Measurements from ENCODE around the gene P2RY11. TPM values are rescaled to one million over a fixed set of nuclear protein-coding genes. Genes with fewer than 3 reads are reported as not detected.
A peak's percentile ranks its signal among the peaks of the same experiment; 100 is the strongest.

The P2RY11 gene
- total RNA-seq, 2 experiments from 2014 or later: 28.4 to 29.6 TPM

DNA sequence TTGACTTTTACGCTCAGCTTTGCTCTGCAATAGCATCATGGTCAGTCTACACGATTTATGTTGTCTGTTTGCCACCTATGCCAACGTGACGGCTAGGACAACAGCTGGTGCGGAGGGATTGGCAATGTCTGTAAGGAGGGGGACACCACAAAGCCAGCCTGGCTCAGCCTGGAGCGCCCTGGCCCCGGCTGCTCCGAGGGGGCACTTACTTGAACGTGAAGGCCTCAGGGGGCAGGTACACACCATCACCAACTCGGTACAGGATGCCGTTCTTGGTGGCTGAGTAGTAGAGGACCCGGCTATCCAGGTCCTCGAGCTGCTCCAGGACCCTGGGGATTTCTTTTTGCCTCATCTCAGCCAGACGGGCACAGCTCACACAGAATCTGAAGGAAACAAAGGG is 34.6 kb downstream of the P2RY11 start:
- H3K9me3 Mint-ChIP-seq: no peaks in the 10 kb centered on the region
- H3K4me1 Mint-ChIP-seq (ENCODE audit: low read depth): peaks cover 44% of the 10 kb centered on the region
- H3K27ac Mint-ChIP-seq: peak overlapping the region; percentile 10
- no peak overlapping the region for H3K4me3 Mint-ChIP-seq
- H3K36me3 Mint-ChIP-seq: peaks cover 68% of the 10 kb centered on the region
- no peaks in the 10 kb centered on the region for H3K27me3 Mint-ChIP-seq
- no peak for DNase-seq
- intact Hi-C loops (cut with micrococcal nuclease): no loop called here
- POLR2A ChIA-PET: no interaction called here
- CTCF ChIA-PET: interaction anchor here (2.1 kb wide), 1 partner anchor 104 kb away, joined by 7 read pairs; no protein-coding TSS in a partner anchor

- DNase-seq: no peak
- no peaks in the 10 kb centered on the region for H3K27me3 Mint-ChIP-seq
- ChIA-PET POLR2A (interaction anchor here (0.7 kb wide), 1 partner anchor 14 kb away, joined by 3 read pairs; no protein-coding TSS in a partner anchor), CTCF (no interaction called here)
- H3K36me3 Mint-ChIP-seq: peaks cover 72% of the 10 kb centered on the region
- no peak overlapping the region for H3K4me3 Mint-ChIP-seq
- intact Hi-C loops (cut with micrococcal nuclease): no loop called here
- peaks cover 15% of the 10 kb centered on the region for H3K4me1 Mint-ChIP-seq (ENCODE audit: low read depth)
- no peaks in the 10 kb centered on the region for H3K9me3 Mint-ChIP-seq
- no peak overlapping the region for H3K27ac Mint-ChIP-seq
Measured at GRCh38 chr19:10149427-10149826, 37.9 kb downstream of the P2RY11 start.

DNA sequence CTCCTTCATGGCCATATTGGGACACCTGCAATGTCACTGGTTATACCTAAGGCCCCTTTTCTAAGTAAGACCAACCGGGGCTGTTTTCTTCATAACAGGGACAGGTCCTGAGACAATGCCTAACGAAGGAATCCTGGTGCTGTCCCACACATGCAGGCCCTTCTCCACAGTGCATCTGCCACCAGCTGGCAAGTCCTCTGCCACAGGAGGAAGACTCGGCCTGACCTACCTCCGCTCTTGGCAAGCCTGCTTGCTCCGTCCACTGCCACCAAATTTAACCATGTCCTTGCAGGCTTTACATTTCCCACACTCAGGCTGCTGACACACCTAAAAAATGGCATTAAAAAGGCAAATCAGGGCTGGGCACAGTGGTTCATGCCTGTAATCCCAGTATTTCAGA is 40.0 kb downstream of the P2RY11 start:
- CTCF ChIA-PET: no interaction called here
- H3K27ac Mint-ChIP-seq: no peak overlapping the region

DNA sequence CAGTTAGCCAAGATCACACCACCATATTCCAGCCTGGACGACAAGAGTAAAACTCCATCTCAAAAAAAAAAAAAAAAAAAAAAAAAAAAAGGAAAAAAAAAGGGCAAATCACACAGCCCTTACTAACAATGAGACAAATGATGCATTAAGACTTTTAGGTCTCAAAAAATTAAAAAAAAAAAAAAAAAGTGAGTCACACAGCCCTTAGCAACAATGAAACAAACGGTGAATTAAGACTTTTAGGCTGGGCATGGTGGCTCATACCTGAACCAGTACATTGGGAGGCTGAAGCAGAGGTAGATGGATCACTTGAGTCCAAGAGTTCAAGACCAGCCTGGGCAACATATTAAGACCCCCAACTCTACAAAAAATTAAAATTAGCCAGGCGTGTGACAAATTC is 40.6 kb downstream of the P2RY11 start:
- ChIA-PET POLR2A (no interaction called here), CTCF (no interaction called here)
- H3K9me3 Mint-ChIP-seq: no peaks in the 10 kb centered on the region
- peaks cover 69% of the 10 kb centered on the region for H3K36me3 Mint-ChIP-seq
- no peaks in the 10 kb centered on the region for H3K4me1 Mint-ChIP-seq (ENCODE audit: low read depth)
- H3K27ac Mint-ChIP-seq: no peak overlapping the region
- intact Hi-C loops (cut with micrococcal nuclease): no loop called here
- no peak overlapping the region for H3K4me3 Mint-ChIP-seq
- H3K27me3 Mint-ChIP-seq: no peaks in the 10 kb centered on the region
- no peak for DNase-seq

More for the DNA sequence above, 40.0 kb downstream of the P2RY11 start:
- Mint-ChIP-seq H3K9me3 (no peaks in the 10 kb centered on the region), H3K36me3 (peaks cover 68% of the 10 kb centered on the region), H3K4me3 (no peak overlapping the region), H3K27me3 (no peaks in the 10 kb centered on the region), H3K4me1 (ENCODE audit: low read depth) (peaks cover under 1% of the 10 kb centered on the region)
- no peak for DNase-seq
- intact Hi-C loops (cut with micrococcal nuclease): no loop called here
- POLR2A ChIA-PET: no interaction called here

DNA sequence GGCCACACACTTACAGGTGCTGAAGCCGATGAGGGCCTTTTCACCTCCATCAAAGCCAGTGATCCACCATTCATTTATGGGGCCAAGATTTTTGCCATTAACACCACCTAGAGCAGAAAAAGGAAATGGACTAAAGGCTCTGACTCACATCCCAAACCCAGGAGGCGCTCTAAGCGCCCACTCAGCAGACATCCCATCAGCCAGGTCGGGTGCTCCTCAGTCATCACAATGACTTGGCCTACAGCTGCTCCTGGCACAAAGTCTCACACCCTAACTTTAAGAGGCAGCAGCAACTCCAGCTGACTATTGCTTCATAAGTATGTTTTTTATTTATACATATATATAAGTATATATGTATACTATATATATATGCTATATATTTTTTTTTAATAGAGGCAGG is 44.3 kb downstream of the P2RY11 start:
- Mint-ChIP-seq H3K4me3 (no peak overlapping the region), H3K27ac (no peak overlapping the region), H3K9me3 (no peaks in the 10 kb centered on the region), H3K4me1 (ENCODE audit: low read depth) (no peaks in the 10 kb centered on the region), H3K27me3 (no peaks in the 10 kb centered on the region), H3K36me3 (peaks cover 83% of the 10 kb centered on the region)
- intact Hi-C loops (cut with micrococcal nuclease): no loop called here
- POLR2A ChIA-PET: no interaction called here
- DNase-seq: no peak
- CTCF ChIA-PET: interaction anchor here (1.0 kb wide), 1 partner anchor 29 kb away, joined by 3 read pairs; no protein-coding TSS in a partner anchor

GRCh38 chr19:10158071-10158470 is 46.6 kb downstream of the P2RY11 start:
- no peaks in the 10 kb centered on the region for H3K27me3 Mint-ChIP-seq
- H3K27ac Mint-ChIP-seq: no peak overlapping the region
- H3K4me3 Mint-ChIP-seq: no peak overlapping the region
- no peak for DNase-seq
- no peaks in the 10 kb centered on the region for H3K4me1 Mint-ChIP-seq (ENCODE audit: low read depth)
- CTCF ChIA-PET: no interaction called here
- POLR2A ChIA-PET: no interaction called here
- intact Hi-C loops (cut with micrococcal nuclease): no loop called here
- H3K36me3 Mint-ChIP-seq: peaks cover 76% of the 10 kb centered on the region
- no peaks in the 10 kb centered on the region for H3K9me3 Mint-ChIP-seq

- H3K9me3 Mint-ChIP-seq: no peaks in the 10 kb centered on the region
- H3K36me3 Mint-ChIP-seq: peaks cover 78% of the 10 kb centered on the region
- no peak overlapping the region for H3K4me3 Mint-ChIP-seq
- H3K4me1 Mint-ChIP-seq (ENCODE audit: low read depth): no peaks in the 10 kb centered on the region
- POLR2A ChIA-PET: no interaction called here
- DNase-seq: no peak
- H3K27me3 Mint-ChIP-seq: no peaks in the 10 kb centered on the region
- intact Hi-C loops (cut with micrococcal nuclease): no loop called here
- H3K27ac Mint-ChIP-seq: no peak overlapping the region
- CTCF ChIA-PET: no interaction called here
Measured at GRCh38 chr19:10158485-10158884, 47.0 kb downstream of the P2RY11 start.

DNA sequence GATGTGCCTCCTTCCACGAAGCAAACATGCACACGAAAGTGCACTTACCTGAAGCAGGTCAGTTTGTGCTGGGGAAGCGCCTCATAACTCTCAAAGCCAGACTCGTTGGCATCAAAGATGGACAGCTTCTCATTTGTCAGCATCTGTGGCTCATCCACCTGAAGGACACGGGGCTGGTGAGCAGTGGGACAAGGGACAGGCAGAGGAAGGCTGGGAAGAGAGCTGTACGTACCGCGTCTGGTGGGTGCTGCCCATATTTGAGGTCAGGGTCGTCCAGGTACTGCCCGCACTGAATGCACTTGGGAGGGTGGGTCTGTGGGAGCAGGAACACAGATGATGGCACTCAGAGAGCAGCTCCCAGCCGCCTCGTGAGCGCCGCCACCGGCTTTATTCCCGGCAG is 48.1 kb downstream of the P2RY11 start:
- POLR2A ChIA-PET: no interaction called here
- H3K27ac Mint-ChIP-seq: no peak overlapping the region
- intact Hi-C loops (cut with micrococcal nuclease): no loop called here

DNA sequence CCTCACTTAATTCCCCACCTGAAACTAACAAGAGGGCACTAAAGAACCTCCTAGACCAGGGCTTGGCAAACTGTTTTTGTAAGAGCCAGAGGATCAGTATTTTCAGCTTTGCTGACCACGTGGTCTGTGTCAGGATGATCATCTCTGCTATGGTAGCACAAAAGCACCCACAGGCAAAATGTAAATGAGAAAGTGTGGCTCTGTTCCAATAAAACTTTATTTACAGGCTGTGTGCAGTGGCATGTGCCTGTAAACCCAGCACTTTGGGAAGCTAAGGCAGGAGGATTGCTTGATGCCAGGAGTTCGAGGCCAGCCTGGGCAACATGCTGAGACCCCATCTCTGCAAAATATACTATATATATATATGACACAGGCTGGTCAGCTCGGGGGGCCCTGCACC is 52.0 kb downstream of the P2RY11 start:
- ChIA-PET CTCF (interaction anchor here (1.4 kb wide), 1 partner anchor 86 kb away, joined by 6 read pairs; no protein-coding TSS in a partner anchor), POLR2A (no interaction called here)
- H3K4me3 Mint-ChIP-seq: no peak overlapping the region
- H3K9me3 Mint-ChIP-seq: no peaks in the 10 kb centered on the region
- no peaks in the 10 kb centered on the region for H3K27me3 Mint-ChIP-seq
- H3K4me1 Mint-ChIP-seq (ENCODE audit: low read depth): peaks cover 3% of the 10 kb centered on the region
- intact Hi-C loops (cut with micrococcal nuclease): no loop called here
- peaks cover 64% of the 10 kb centered on the region for H3K36me3 Mint-ChIP-seq
- no peak for DNase-seq
- no peak overlapping the region for H3K27ac Mint-ChIP-seq

More for the DNA sequence above, 48.1 kb downstream of the P2RY11 start:
- DNase-seq: no peak
- no peak overlapping the region for H3K4me3 Mint-ChIP-seq
- peaks cover 74% of the 10 kb centered on the region for H3K36me3 Mint-ChIP-seq
- no peaks in the 10 kb centered on the region for H3K27me3 Mint-ChIP-seq
- no peaks in the 10 kb centered on the region for H3K9me3 Mint-ChIP-seq
- CTCF ChIA-PET: no interaction called here
- H3K4me1 Mint-ChIP-seq (ENCODE audit: low read depth): no peaks in the 10 kb centered on the region

Other genes with a start within 250 kb of the P2RY11 start
- under 1 TPM; 0.58 to 0.59 TPM for gene OLFM2, start 175.2 kb upstream of the P2RY11 start, total RNA-seq
- gene COL5A3, start 101.2 kb upstream of the P2RY11 start, total RNA-seq: 1 to 10 TPM; 2.8 to 2.9 TPM
- gene RDH8, start 98.2 kb upstream of the P2RY11 start, total RNA-seq: not detected
- 10 to 100 TPM; 53.5 to 62.9 TPM for gene SHFL, start 25.4 kb upstream of the P2RY11 start, total RNA-seq
- gene ANGPTL6, start 9.0 kb upstream of the P2RY11 start, total RNA-seq: 10 to 100 TPM; 11.8 to 12.4 TPM
- gene PPAN, start 5.3 kb upstream of the P2RY11 start, total RNA-seq: 100 to 1,000 TPM in 1 of 2 experiments, 10 to 100 TPM in 1; 99.2 to 107 TPM
- gene EIF3G, start 8.2 kb downstream of the P2RY11 start, total RNA-seq: 100 to 1,000 TPM; 218 to 245 TPM
- gene DNMT1, start 83.3 kb downstream of the P2RY11 start, total RNA-seq: 100 to 1,000 TPM; 356 to 357 TPM
- gene S1PR2, start 119.6 kb downstream of the P2RY11 start, total RNA-seq: 1 to 10 TPM; 9.4 to 9.8 TPM
- 100 to 1,000 TPM; 106 to 115 TPM for gene MRPL4, start 140.5 kb downstream of the P2RY11 start, total RNA-seq
- 10 to 100 TPM; 45.2 to 46.4 TPM for gene ICAM1, start 159.4 kb downstream of the P2RY11 start, total RNA-seq
- under 1 TPM; 0.34 to 0.59 TPM for gene ICAM4, start 175.3 kb downstream of the P2RY11 start, total RNA-seq
- 1 to 10 TPM; 1.1 to 1.3 TPM for gene ICAM5, start 178.3 kb downstream of the P2RY11 start, total RNA-seq
- gene ZGLP1, start 198.1 kb downstream of the P2RY11 start, total RNA-seq: 1 to 10 TPM in 1 of 2 experiments, under 1 TPM in 1; 0.85 to 2.0 TPM
- 10 to 100 TPM in 1 of 2 experiments, 1 to 10 TPM in 1; 9.9 to 12.2 TPM for gene FDX2, start 204.3 kb downstream of the P2RY11 start, total RNA-seq
- gene RAVER1, start 221.8 kb downstream of the P2RY11 start, total RNA-seq: 10 to 100 TPM; 81.5 to 85.0 TPM
- gene ICAM3, start 227.9 kb downstream of the P2RY11 start, total RNA-seq: 100 to 1,000 TPM; 125 to 132 TPM

Measured in activated CD4-positive, alpha-beta memory T cell treated with anti-CD3 and anti-CD28 coated beads for 36 hours (primary cell).